ENCODE results near the gene OXCT2. TPM values are rescaled to one million over a fixed set of nuclear protein-coding genes. Genes with fewer than 3 reads are reported as not detected.

The OXCT2 gene
- total and polyA plus RNA-seq, 9 of the 15 experiments (the other 6 are each of a cell fraction or from before 2014, with no cell fraction given) = 0.08 to 0.64 (median 0.22) TPM; not detected in 2

GRCh38 chr1:39795651-39796050, 24.5 kb upstream of the OXCT2 start:
- in situ Hi-C loops (cut with MboI) (no loop called here), intact Hi-C loops (cut with micrococcal nuclease) (loop anchor here (5.0 kb wide), 1 partner anchor 188 kb away; no protein-coding TSS in a partner anchor)
- Histone ChIP-seq H3K4me3 (no peak overlapping the region), H3K9me3 (replicated peaks; ENCODE audit: control insufficient read depth, insufficient read depth, low read depth, low read length) (no peaks in the 10 kb centered on the region), H3K36me3 (ENCODE audit: control insufficient read depth, insufficient read depth, low read length) (no peaks in the 10 kb centered on the region), H2AFZ (ENCODE audit: low read depth, low read length) (no peak overlapping the region; the same call in 1 of the 2 replicates), H3K79me2 (ENCODE audit: control insufficient read depth, insufficient read depth, low read length) (no peaks in the 10 kb centered on the region), H3K9me1 (ENCODE audit: control insufficient read depth, insufficient read depth, low read length) (no peaks in the 10 kb centered on the region), H3K4me2 (ENCODE audit: insufficient read depth, low read length) (no peak overlapping the region), H3K4me1 (replicated peaks in 1 of 2; ENCODE audit: control insufficient read depth in 2 of 2, insufficient read depth in 2 of 2, low read length in 2 of 2) (peaks cover 10 to 12% of the 10 kb centered on the region in 2 experiments; a peak in 4 of 5 replicates), H3K27ac (ENCODE audit: extremely low read depth, low read depth, low read length) (no peak overlapping the region), H3K9ac (ENCODE audit: insufficient read depth in 1 of 2, low read depth in 2 of 2, low read length in 2 of 2) (no peak overlapping the region), H4K20me1 (replicated peaks; ENCODE audit: control insufficient read depth, insufficient read depth, low read length) (no peaks in the 10 kb centered on the region), H3K27me3 (ENCODE audit: control insufficient read depth in 2 of 2, insufficient read depth in 2 of 2, low read length in 2 of 2) (no peaks in the 10 kb centered on the region)
- no peak for ATAC-seq
- no TSS peak for BruUV-seq (replicated peaks)
- peak in 2 of 4 experiments; percentile 6 to 13 for DNase-seq (ENCODE audit: extremely low read depth in 1 of 4, low spot score in 3 of 4)
- POLR2A ChIA-PET = no interaction called here
- WGBS (ENCODE audit: insufficient coverage, low coverage, missing lambda C conversion rate) = 11% methylated on average over 1 of the region's 1 CpG
- TF ChIP-seq PCBP2 (IDR thresholded peaks at IDR 0.05; ENCODE audit: low read depth, low read length, poor library complexity, severe bottlenecking) (no peak), CCAR2 (IDR thresholded peaks at IDR 0.05; ENCODE audit: low read depth, low read length) (no peak), NCOA1 (IDR thresholded peaks at IDR 0.05; ENCODE audit: low read depth) (no peak), KLF13 (tag; IDR thresholded peaks at IDR 0.05; ENCODE audit: borderline replicate concordance, low read depth) (no peak), MYC (IDR thresholded peaks at IDR 0.05; ENCODE audit: low read depth, low read length) (no peak), MYC (CRISPR knock-in tag; IDR thresholded peaks at IDR 0.05; ENCODE audit: borderline replicate concordance, low read depth) (no peak), POLR2AphosphoS2 (IDR thresholded peaks at IDR 0.05; ENCODE audit: low read length) (no peak), FIP1L1 (IDR thresholded peaks at IDR 0.05; ENCODE audit: low read depth, low read length, poor library complexity, severe bottlenecking) (no peak), TFAP4 (CRISPR knock-in tag; IDR thresholded peaks at IDR 0.05; ENCODE audit: borderline replicate concordance) (no peak), MAX (CRISPR knock-in tag; IDR thresholded peaks at IDR 0.05) (no peak), ZNF224 (CRISPR knock-in tag; IDR thresholded peaks at IDR 0.05) (no peak), SAP30 (IDR thresholded peaks at IDR 0.05; ENCODE audit: borderline replicate concordance, insufficient read depth, low read depth, low read length, poor library complexity, severe bottlenecking) (no peak), ZNF133 (CRISPR knock-in tag; IDR thresholded peaks at IDR 0.05) (no peak), JUN (IDR thresholded peaks at IDR 0.05; ENCODE audit: borderline replicate concordance, low read depth, low read length) (no peak), JUN (CRISPR knock-in tag; IDR thresholded peaks at IDR 0.05; ENCODE audit: borderline replicate concordance) (no peak), ELK1 (CRISPR knock-in tag; IDR thresholded peaks at IDR 0.05) (no peak), ZNF766 (CRISPR knock-in tag; conservative IDR thresholded peaks at IDR 0.05) (no peak)
- no peak for FAIRE-seq
- CTCF ChIA-PET (ENCODE audit: low intra/inter-chr PET ratio) = no interaction called here

Measured in K562 (cell line).